Activated T-cell treated with anti-CD3 and anti-CD28 coated beads, Interleukin-2, amount 50 U/mL, for 48 hours (primary cell): Measurements from ENCODE around the gene CERS5.
A peak's percentile ranks its signal among the peaks of the same experiment; 100 is the strongest.

Source experiments
- DNase-seq, 2 experiments: peaks; one replicate each; pipeline ENCODE4 v3.0.0-alpha.2; 2020

Gene CERS5

GRCh38 chr12:50123203-50123602 lies 44.0 kb downstream of the CERS5 start:
- peak in 1 of 2 experiments; percentile 14 for DNase-seq

- DNase-seq = no peak
These were observed 45.5 kb downstream of the CERS5 start for GRCh38 chr12:50121641-50122040.

DNA sequence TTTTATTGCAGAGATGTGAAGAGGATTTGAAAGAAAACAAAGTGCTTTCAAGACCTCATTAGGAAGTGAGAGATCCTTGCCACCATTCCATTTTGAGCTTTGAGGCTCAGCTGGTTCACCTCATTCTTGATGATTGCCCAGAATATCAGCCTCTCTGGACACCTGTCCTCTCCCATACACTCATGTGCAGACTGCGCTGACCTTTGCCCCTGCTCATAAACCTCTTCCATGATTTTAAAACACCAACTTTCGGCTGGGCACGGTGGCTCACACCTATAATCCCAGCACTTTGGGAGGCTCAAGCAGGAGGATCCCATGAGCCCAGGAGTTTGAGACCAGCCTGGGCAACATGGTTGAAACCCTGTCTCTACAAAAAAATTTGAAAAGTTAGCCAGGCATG lies 46.2 kb downstream of the CERS5 start:
- peak in 1 of 2 experiments; percentile 13 for DNase-seq

GRCh38 chr12:50120521-50120920 lies 46.6 kb downstream of the CERS5 start:
- no peak for DNase-seq

DNA sequence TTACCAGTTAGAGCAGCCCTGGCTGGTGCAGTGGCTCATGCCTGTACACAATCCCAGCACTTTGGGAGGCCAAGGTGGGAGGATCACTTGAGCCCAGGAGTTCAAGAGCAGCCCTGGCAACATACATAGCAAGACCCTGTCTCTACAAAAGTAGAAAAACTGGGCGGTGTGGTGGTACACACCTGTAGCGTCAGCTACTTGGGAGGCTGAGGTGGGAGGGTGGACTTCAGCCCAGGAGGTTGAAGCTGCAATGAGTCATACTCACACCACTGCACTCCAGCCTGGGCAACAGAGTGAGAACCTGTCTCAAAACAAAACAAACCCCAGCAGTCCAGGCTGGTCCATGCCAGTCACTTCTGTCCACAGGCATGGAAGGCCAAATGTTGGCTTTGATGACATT lies 47.8 kb downstream of the CERS5 start:
- no peak for DNase-seq

DNA sequence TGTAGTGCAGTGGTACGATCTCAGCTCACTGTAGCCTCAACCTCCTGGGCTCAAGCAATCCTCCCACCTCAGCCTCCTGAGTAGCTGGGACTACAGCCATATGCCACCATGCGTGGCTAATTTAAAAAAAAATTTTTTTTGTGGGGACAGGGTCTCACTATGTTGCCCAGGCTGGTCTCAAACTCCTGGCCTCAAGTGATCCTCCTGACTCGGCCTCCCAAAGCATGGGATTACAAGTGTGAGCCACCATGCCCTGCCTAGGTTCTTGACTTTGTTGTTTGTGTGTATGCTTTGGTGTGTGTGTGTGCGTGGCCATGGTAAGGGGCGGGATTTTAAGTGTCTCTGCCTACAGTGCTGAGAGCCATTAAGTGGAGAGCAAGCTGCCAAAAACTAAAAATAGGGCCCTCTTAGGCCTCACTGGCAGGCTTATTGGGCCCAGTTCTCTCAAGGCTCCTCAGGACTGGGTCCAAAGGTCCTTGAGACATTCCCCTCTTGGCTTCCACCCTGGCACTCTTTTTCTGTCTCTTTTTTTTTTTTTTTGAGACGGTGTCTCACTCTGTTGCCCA lies 50.0 kb downstream of the CERS5 start:
- DNase-seq = no peak

- DNase-seq = no peak
These were observed 54.5 kb downstream of the CERS5 start for GRCh38 chr12:50112456-50113218.

DNA sequence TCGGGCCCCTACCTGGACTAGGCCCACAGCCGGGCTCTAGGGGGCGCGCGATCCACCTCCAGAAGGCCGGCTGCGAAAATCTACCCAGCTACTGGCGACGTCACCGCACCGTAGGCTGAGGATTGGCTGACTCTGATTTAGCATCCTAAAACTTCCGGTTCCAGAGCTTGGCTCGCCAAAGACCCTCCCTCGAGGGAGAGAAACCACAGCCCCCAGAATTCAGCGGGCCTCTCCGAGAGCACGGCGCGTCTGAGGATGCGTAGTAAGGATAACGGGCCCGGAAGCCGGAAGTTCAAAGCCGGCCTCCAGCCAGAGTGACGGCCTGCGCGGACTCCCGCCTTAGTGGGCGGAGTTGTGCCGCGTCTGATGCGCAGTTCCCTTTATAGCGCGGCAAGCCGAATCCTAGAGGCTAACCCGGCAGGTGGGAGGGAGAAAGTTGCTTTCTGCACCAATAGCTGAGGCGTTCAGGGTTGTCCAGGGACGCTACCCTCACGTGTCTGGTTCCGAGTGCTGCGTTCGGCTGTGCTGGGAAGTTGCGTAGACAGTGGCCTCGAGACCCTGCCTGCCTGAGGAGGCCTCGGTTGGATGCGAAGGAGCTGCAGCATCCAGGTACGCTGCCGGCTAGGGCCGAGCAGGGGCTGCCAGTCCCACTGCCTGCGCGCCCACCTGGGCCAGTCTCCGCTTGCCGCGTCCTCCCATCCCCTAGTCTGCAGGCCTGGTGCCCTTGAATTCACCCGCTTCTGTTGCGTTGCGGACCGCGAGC lies 55.3 kb downstream of the CERS5 start, which contains the start of gene COX14:
COX14 (plus strand) TSS at position 544 of the 763 bp plus-strand sequence. CDS start 7,808 bp downstream, outside the sequence.
- DNase-seq = peak; percentile 99 to 100

DNA sequence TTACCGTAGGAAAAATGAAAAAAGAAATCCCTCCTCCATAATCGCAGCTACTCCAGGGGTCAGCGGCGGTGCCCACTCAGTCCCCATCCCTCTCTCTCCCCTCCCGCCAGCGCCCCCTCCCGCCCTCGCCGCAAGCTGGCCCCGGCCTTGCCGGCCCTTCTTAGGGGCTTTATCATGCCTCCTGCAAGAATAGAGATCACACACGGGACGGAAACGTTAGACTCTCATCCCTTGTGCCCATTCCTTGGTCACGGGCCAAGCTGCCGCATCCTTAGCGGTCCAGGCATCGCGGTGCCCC lies 55.8 kb downstream of the CERS5 start:
- no peak for DNase-seq

DNA sequence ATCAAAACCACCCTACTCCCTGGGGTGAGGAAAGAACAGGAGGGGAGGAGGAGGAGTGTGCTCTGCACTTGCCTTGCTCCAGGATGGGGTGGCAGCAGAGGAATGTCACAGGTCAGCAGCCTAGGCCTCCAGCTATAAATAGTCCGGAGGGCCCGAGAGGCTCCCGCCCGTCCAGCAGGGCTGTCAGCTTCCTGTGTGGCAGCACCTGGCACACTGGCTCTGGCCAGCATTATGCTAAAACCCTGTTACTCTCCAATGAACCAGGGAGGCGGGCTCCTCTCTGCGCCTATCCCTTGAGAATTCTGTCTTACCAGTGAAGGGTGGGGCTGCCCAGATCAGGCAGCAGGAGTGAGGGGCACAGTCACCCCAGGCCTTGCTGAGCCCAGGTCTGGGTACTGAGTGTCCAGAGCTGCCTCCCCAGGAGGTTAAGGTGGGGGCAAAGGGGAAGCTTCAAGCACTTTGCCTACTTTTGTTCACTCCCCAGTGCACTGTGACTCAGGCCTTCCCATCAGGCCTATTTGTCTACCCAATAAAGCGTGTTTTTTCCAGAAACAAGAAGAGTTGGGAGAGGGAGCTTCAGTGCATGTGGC lies 56.3 kb downstream of the CERS5 start:
- peak in 1 of 2 experiments; percentile 37 for DNase-seq

- peak in 1 of 2 experiments; percentile 32 for DNase-seq
These were observed 56.9 kb downstream of the CERS5 start for GRCh38 chr12:50110127-50110761.

GRCh38 chr12:50109319-50109718 lies 57.9 kb downstream of the CERS5 start:
- no peak for DNase-seq

DNA sequence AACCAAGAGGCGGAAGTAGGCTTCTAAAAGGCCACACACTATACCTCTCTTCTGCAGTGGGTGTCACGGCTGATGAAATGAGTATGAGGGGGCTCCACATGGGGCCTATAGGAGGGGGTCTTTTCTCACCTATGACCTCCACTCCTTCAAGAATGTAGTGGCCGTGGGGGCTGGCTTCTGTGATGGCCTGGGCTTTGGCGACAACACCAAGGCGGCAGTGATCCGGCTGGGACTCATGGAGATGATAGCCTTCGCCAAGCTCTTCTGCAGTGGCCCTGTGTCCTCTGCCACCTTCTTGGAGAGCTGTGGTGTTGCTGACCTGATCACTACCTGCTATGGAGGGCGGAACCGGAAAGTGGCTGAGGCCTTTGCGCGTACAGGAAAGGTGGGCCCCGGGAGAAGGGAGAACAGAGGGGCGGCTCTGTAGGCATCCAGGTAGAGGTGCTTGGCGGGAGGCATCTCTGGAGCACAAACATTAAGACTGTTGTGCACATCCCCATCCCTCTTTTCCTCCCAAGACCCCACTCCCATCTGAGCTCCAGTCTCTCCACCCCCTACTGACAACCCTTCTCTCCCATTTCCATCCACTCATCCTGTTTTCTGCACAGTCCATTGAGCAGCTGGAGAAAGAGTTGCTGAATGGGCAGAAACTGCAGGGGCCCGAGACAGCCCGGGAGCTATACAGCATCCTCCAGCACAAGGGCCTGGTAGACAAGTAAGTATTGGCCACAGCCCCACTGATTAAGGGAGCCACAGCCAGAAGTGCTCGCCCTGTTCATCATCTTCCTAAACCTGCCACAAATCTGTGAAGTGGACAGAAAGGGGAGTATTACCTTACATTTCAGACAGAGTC lies 59.5 kb downstream of the CERS5 start:
- DNase-seq = no peak

GRCh38 chr12:50106907-50107306 lies 60.3 kb downstream of the CERS5 start:
- no peak for DNase-seq

DNA sequence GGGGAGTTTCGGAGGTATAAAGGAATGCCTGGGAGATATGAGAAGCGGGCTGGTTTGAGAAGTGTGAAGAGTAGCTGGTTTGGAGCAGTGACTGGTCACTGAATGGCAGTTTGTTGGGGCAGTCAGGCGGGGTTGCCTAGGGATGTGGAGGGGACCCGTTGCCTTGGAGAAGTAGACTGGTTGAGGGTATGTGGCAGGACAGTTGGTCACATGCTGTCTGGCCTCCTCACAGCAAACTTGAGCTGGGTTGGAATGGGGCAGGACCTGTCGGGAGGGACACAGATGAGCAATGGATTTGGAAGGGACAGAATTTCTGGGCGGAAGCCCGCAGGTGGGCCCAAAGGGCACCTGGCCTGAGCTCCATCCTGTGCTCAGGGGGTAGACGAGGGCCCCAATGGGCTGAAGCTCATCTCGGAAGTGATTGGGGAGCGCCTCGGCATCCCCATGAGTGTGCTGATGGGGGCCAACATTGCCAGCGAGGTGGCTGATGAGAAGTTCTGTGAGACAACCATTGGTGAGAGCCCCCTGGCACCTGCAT lies 61.2 kb downstream of the CERS5 start:
- no peak for DNase-seq

DNA sequence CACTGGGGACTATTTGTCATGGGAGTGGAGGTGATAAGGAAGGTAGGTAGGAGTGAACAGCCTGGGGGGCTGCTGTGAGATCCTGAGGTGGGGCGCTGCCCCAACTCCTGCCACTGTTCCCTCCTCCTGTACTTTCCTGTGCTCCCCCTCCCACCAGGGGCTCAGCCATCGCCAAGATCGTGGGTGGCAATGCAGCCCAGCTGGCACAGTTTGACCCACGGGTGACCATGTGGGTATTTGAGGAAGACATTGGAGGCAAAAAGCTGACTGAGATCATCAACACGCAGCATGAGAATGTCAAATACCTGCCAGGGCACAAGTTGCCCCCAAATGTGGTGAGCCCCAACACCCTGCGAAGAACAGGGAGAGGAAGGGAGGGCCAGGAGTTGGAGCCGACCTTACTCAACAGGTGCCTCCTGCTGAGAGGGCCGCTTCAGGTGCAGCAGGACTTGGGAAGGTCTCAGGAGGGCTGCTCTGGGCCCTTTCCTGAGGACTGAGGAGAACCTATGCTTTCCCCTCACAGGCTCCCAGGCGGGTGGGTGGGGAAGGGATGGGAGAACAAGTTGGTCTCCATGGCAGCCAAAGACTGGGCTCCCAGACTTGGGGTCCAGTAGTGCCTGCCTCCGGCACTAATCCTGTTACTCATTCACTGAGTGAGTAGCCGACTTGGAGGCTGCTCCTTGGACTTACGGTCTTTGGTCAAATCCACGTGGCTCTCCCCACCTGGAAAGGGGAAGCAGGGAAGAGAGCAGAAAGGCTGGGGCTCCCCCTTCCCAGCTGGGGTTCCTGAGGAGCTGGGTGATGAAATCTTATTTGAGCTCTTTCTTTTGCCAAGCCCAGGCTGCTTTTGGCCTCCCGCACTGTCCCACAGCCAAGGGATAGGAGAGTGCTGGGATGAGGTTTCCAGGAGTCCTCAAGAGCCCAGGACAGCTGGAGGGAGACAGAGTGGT lies 62.5 kb downstream of the CERS5 start:
- no peak for DNase-seq

GRCh38 chr12:50103767-50104321 lies 63.3 kb downstream of the CERS5 start, which contains the start of gene GPD1:
GPD1 (plus strand) TSS chr12:50104008; CDS start chr12:50104051, 43 bp downstream.
- peak; percentile 48 to 60 for DNase-seq

- no peak for DNase-seq
These were observed 63.8 kb downstream of the CERS5 start for GRCh38 chr12:50103351-50103750.

GRCh38 chr12:50102646-50103309 lies 64.4 kb downstream of the CERS5 start:
- DNase-seq = no peak

DNA sequence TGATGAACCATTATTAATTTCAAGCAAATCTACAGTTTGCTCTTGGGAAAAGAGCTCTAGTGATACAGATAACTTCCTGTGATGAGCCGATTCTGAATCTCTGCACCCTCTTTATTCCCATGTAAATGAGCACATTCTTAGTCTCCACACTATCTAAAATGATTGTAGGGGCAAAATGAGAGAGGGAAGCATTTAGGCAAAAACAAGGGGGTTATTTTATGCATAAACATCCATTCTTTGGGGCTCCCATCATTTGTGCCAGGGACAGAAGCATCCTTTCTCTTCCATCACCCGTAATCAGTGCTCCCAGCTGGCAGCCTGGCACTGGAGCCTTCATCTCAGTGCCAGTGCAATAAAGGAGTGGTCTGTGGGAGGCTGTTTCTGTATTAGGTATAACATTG lies 65.0 kb downstream of the CERS5 start:
- DNase-seq = no peak
